Fibroblast of the aortic adventitia (primary cell): ENCODE results near the gene ACOT7. TPM values are rescaled to one million over a fixed set of nuclear protein-coding genes. Genes with fewer than 3 reads are reported as not detected.
"Not testable (repeated sequence)": the region's sequence is repeated elsewhere in the genome, so short reads cannot be mapped to it uniquely, and the experiment has no call there.

Experiments
- DNase-seq: peaks from one replicate; pipeline ENCODE4 v3.0.0-alpha.2; 2010; ENCODE audit warnings: low read depth
- H3K4me3 ChIP-seq: 2 replicates; pipeline ENCODE4 v1.5.1; 2011; ENCODE audit warnings: low read depth, mild to moderate bottlenecking, control low read depth, low read length, moderate library complexity
- CTCF ChIP-seq: IDR thresholded peaks from 2 replicates; pipeline ENCODE4 v1.5.1; 2011; ENCODE audit warnings: mild to moderate bottlenecking, low read length, control low read depth, inconsistent platforms; ENCODE audit not compliant: insufficient read depth
- total RNA-seq: library from RNA; depleted of rRNA; stranded (reverse); fragments of >200 nt; gene quantifications from 2 replicates; pipeline ENCODE4 v1.2.3, GENCODE V29; 2012; ENCODE audit warnings: low replicate concordance

The ACOT7 gene
- total RNA-seq, 1 donor = 16.0 TPM

GRCh38 chr1:6316240-6317097 is 77.1 kb downstream of the ACOT7 start:
- TF ChIP-seq CTCF = no peak
- DNase-seq = no peak
- H3K4me3 ChIP-seq = no peak overlapping the region

- TF ChIP-seq CTCF = no peak
- no peak for DNase-seq
- H3K4me3 ChIP-seq = no peak overlapping the region
These were observed 79.1 kb downstream of the ACOT7 start for GRCh38 chr1:6314503-6314902.

- TF ChIP-seq CTCF = no peak
- DNase-seq = no peak
These were observed 80.0 kb downstream of the ACOT7 start for GRCh38 chr1:6313393-6314200.

GRCh38 chr1:6310116-6310848 is 83.3 kb downstream of the ACOT7 start:
- TF ChIP-seq CTCF = no peak
- H3K4me3 ChIP-seq = no peak overlapping the region
- DNase-seq = no peak

More at GRCh38 chr1:6313393-6314200, 80.0 kb downstream of the ACOT7 start:
- no peak overlapping the region for H3K4me3 ChIP-seq

GRCh38 chr1:6309564-6309963 is 84.0 kb downstream of the ACOT7 start:
- TF ChIP-seq CTCF = no peak
- DNase-seq = no peak
- H3K4me3 ChIP-seq = no peak overlapping the region

- no peak for TF ChIP-seq CTCF
- no peak for DNase-seq
- no peak overlapping the region for H3K4me3 ChIP-seq
These were observed 85.1 kb downstream of the ACOT7 start for GRCh38 chr1:6308449-6308848.

- DNase-seq, H3K4me3 ChIP-seq: not testable (repeated sequence)
These were observed 85.9 kb downstream of the ACOT7 start for GRCh38 chr1:6307682-6308081.
